22Rv1 (cell line): ENCODE results near the gene KCNC4.

ENCODE experiments used
- H3K27ac ChIP-seq: fragments of 450-650 bp; 2 replicates; pipeline ENCODE4 v1.5.1; 2017
- CTCF ChIP-seq: fragments of 450-650 bp; IDR thresholded peaks from 2 replicates; pipeline ENCODE4 v1.5.1; 2017; ENCODE audit warnings: mild to moderate bottlenecking
- ZFX ChIP-seq: fragments of 450-650 bp; IDR thresholded peaks from 2 replicates; pipeline ENCODE4 v1.6.1; 2017; ENCODE audit warnings: antibody characterized with exemption, borderline replicate concordance

KCNC4 gene

GRCh38 chr1:110177775-110178174, 32.3 kb upstream of the KCNC4 start:
- H3K27ac ChIP-seq: no peak overlapping the region
- TF ChIP-seq CTCF: no peak
- no peak for TF ChIP-seq ZFX

DNA sequence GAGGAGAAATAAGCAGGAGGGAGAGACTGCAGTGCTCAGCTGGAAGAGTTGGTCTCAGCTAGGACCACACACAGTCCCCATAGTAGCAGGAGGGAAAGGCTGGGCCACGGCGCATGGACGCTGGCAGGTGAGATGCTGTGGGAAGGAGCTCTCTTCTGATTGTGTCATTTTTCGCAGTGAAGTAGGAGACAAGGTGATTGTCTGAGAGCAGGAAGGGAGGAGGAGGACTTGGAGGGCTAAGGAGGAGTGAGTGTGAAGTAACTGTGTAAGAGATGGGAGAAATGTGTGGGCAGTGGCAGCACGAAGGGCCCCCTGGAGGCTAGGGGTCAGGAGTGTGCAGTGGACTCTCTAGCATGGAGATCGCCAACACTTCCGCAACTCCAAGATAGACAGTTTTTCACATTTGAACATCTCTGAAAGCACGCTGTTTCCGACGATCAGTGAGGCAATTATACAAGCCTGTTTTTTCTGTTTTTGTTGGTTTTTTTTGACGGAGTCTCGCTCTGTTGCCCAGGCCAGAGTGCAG, 26.4 kb upstream of the KCNC4 start:
- TF ChIP-seq ZFX (no peak), CTCF (no peak)
- H3K27ac ChIP-seq: no peak overlapping the region

GRCh38 chr1:110184446-110184845, 25.7 kb upstream of the KCNC4 start:
- TF ChIP-seq ZFX: no peak
- TF ChIP-seq CTCF: no peak
- H3K27ac ChIP-seq: no peak overlapping the region

- TF ChIP-seq CTCF: no peak
- TF ChIP-seq ZFX: no peak
- no peak overlapping the region for H3K27ac ChIP-seq
These were observed 24.9 kb upstream of the KCNC4 start for GRCh38 chr1:110185181-110185580.

DNA sequence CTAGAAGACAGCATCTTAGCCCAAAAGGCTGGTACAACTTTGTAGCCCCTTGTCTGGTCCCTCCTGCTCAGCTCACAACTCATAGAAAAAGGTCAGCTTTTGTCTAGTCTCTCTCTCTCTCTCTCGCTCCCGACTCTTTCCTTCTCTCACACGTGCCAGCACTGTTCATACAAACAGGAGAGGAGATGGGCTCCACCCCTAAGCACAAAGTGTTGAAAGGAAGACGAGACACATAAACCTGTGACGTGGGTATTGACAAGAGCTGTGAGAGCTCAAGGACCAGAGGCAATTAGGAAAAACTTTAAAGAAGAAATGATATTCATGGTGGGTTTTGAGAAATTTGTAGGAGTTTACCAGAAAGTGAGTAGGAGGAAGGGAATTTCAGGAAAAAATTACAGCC, 23.6 kb upstream of the KCNC4 start:
- H3K27ac ChIP-seq: no peak overlapping the region
- TF ChIP-seq ZFX (no peak), CTCF (no peak)

- H3K27ac ChIP-seq: no peak overlapping the region
- TF ChIP-seq ZFX: no peak
- TF ChIP-seq CTCF: no peak
These were observed 22.8 kb upstream of the KCNC4 start for GRCh38 chr1:110187139-110187890.

- H3K27ac ChIP-seq: no peak overlapping the region
These were observed 22.0 kb upstream of the KCNC4 start for GRCh38 chr1:110188035-110188618.

More at GRCh38 chr1:110188035-110188618, 22.0 kb upstream of the KCNC4 start:
- TF ChIP-seq CTCF (no peak), ZFX (no peak)
